A549 (cell line): ENCODE results near the gene NFATC2.

Source experiments
- CEBPB ChIP-seq, 2 experiments: fragments of >200 bp in 1 of 2; sonication (Bioruptor Twin) in 1 of 2; formaldehyde crosslinking in 1 of 2; IDR thresholded peaks; 2 replicates each; pipeline ENCODE4 v1.6.1; 2012 to 2016
- CHD2 ChIP-seq: fragments of 150-350 bp; IDR thresholded peaks from 2 replicates; pipeline ENCODE4 v1.6.1; 2014; ENCODE audit warnings: low read length; ENCODE audit not compliant: partially characterized antibody
- CHD4 ChIP-seq: fragments of 200-600 bp; sonication (generic); IDR thresholded peaks from 2 replicates; pipeline ENCODE4 v1.6.1; 2016; ENCODE audit warnings: antibody characterized with exemption, mild to moderate bottlenecking, borderline replicate concordance
- HOXB13 ChIP-seq: fragments of 250-450 bp; sonication (Bioruptor Pico); IDR thresholded peaks from 2 replicates; pipeline ENCODE4 v1.5.0; 2020; ENCODE audit warnings: low read depth, mild to moderate bottlenecking, moderate library complexity
- HOXB5 ChIP-seq: fragments of 250-450 bp; sonication (Bioruptor Pico); IDR thresholded peaks from 2 replicates; pipeline ENCODE4 v1.5.0; 2020; ENCODE audit warnings: mild to moderate bottlenecking, moderate library complexity
- NR3C1 ChIP-seq: fragments of >200 bp; sonication (Bioruptor Twin); formaldehyde crosslinking; IDR thresholded peaks from 3 replicates; pipeline ENCODE4 v1.6.1; 2017
- POLR2A ChIP-seq: IDR thresholded peaks from 2 replicates; pipeline ENCODE4 v1.6.1; 2012; ENCODE audit warnings: mild to moderate bottlenecking, low read length
- POLR2AphosphoS2 ChIP-seq: conservative IDR thresholded peaks from 2 replicates; pipeline ENCODE4 v1.6.1; 2012; ENCODE audit warnings: low read length, improper control_type of control experiment, inconsistent platforms
- SREBF2 ChIP-seq: fragments of 450-650 bp; IDR thresholded peaks from 2 replicates; pipeline ENCODE4 v1.6.1; 2014; ENCODE audit warnings: mild to moderate bottlenecking, moderate library complexity
- ZC3H11A ChIP-seq: fragments of 450-650 bp; IDR thresholded peaks from 2 replicates; pipeline ENCODE4 v1.6.1; 2014; ENCODE audit warnings: antibody characterized with exemption, mild to moderate bottlenecking
- TF ChIP-seq, protein P1 (sequence below): fragments of 450-650 bp; IDR thresholded peaks from 2 replicates; pipeline ENCODE4 v1.6.1; 2014; ENCODE audit warnings: antibody characterized with exemption
- TF ChIP-seq, protein P2 (sequence below): fragments of >200 bp; sonication (Bioruptor Twin); formaldehyde crosslinking; IDR thresholded peaks from 3 replicates; pipeline ENCODE4 v1.5.1; 2016
- TF ChIP-seq, protein P3 (sequence below): IDR thresholded peaks from 2 replicates; pipeline ENCODE4 v1.6.1; 2012
- TF ChIP-seq, protein P4 (sequence below): fragments of 200-600 bp; sonication (generic); IDR thresholded peaks from 2 replicates; pipeline ENCODE4 v1.6.1; 2016; ENCODE audit warnings: antibody characterized with exemption, mild to moderate bottlenecking, moderate library complexity

DNA sequence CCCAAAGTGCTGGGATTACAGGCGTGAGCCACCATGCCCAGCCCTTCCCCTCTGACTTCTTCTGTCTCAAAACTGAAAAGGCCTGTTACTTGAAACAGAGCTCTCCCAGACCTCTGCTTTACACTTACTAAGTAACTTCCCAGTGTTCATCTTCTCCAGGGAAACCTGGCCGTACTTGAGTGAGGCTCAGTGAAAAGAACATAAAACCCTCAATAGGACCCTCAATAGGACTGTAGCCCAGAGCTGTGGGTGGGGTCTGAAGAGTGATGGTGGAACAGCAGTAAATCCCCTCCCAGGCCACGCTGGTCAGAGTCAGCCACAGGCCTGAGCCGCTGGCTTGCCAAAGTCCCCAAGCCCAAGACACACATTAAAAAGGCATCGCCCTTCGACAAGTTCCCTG is 145.4 kb downstream of the NFATC2 start:
- TF ChIP-seq HOXB5 (CRISPR knock-in tag) (no peak), POLR2AphosphoS2 (no peak), POLR2A (no peak), CHD2 (no peak), ZC3H11A (no peak), CEBPB (IDR thresholded peaks at IDR 0.05) (no peak), NR3C1 (no peak), SREBF2 (no peak), CHD4 (no peak), HOXB13 (CRISPR knock-in tag) (no peak)
- TF ChIP-seq, protein P1, sequence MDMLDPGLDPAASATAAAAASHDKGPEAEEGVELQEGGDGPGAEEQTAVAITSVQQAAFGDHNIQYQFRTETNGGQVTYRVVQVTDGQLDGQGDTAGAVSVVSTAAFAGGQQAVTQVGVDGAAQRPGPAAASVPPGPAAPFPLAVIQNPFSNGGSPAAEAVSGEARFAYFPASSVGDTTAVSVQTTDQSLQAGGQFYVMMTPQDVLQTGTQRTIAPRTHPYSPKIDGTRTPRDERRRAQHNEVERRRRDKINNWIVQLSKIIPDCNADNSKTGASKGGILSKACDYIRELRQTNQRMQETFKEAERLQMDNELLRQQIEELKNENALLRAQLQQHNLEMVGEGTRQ: no peak
- TF ChIP-seq, protein P2, sequence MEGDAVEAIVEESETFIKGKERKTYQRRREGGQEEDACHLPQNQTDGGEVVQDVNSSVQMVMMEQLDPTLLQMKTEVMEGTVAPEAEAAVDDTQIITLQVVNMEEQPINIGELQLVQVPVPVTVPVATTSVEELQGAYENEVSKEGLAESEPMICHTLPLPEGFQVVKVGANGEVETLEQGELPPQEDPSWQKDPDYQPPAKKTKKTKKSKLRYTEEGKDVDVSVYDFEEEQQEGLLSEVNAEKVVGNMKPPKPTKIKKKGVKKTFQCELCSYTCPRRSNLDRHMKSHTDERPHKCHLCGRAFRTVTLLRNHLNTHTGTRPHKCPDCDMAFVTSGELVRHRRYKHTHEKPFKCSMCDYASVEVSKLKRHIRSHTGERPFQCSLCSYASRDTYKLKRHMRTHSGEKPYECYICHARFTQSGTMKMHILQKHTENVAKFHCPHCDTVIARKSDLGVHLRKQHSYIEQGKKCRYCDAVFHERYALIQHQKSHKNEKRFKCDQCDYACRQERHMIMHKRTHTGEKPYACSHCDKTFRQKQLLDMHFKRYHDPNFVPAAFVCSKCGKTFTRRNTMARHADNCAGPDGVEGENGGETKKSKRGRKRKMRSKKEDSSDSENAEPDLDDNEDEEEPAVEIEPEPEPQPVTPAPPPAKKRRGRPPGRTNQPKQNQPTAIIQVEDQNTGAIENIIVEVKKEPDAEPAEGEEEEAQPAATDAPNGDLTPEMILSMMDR: no peak
- TF ChIP-seq, protein P3, sequence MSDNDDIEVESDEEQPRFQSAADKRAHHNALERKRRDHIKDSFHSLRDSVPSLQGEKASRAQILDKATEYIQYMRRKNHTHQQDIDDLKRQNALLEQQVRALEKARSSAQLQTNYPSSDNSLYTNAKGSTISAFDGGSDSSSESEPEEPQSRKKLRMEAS: no peak
- TF ChIP-seq, protein P4, sequence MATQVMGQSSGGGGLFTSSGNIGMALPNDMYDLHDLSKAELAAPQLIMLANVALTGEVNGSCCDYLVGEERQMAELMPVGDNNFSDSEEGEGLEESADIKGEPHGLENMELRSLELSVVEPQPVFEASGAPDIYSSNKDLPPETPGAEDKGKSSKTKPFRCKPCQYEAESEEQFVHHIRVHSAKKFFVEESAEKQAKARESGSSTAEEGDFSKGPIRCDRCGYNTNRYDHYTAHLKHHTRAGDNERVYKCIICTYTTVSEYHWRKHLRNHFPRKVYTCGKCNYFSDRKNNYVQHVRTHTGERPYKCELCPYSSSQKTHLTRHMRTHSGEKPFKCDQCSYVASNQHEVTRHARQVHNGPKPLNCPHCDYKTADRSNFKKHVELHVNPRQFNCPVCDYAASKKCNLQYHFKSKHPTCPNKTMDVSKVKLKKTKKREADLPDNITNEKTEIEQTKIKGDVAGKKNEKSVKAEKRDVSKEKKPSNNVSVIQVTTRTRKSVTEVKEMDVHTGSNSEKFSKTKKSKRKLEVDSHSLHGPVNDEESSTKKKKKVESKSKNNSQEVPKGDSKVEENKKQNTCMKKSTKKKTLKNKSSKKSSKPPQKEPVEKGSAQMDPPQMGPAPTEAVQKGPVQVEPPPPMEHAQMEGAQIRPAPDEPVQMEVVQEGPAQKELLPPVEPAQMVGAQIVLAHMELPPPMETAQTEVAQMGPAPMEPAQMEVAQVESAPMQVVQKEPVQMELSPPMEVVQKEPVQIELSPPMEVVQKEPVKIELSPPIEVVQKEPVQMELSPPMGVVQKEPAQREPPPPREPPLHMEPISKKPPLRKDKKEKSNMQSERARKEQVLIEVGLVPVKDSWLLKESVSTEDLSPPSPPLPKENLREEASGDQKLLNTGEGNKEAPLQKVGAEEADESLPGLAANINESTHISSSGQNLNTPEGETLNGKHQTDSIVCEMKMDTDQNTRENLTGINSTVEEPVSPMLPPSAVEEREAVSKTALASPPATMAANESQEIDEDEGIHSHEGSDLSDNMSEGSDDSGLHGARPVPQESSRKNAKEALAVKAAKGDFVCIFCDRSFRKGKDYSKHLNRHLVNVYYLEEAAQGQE: no peak
